AG04450 (cell line): Measurements from ENCODE around the gene GGCX. TPM values are rescaled to one million over a fixed set of nuclear protein-coding genes. Genes with fewer than 3 reads are reported as not detected.

Source experiments
- CTCF ChIA-PET: fragments of 300-600, 350-600 bp; formaldehyde crosslinking; extraction: SDS; loops from one replicate; lab custom pipeline; 2022; ENCODE audit warnings: antibody characterized with exemption, inconsistent platforms; lab: Charles Lee
- POLR2A ChIA-PET: fragments of 350-600 bp; formaldehyde crosslinking; extraction: SDS; loops from one replicate; lab custom pipeline; 2021; ENCODE audit warnings: antibody characterized with exemption, inconsistent platforms; lab: Yijun Ruan, JAX
- DNase-seq: peaks from one replicate; pipeline ENCODE4 v3.0.0-alpha.2; 2011; ENCODE audit warnings: low read depth, low spot score
- H3K27ac ChIP-seq: one replicate; pipeline ENCODE4 v1.5.1; 2012; ENCODE audit warnings: low read depth, low read length, control low read depth
- H3K27me3 ChIP-seq: one replicate; pipeline ENCODE4 v1.6.0; 2012; ENCODE audit warnings: low read length; ENCODE audit not compliant: control insufficient read depth, insufficient read depth
- H3K4me3 ChIP-seq: 2 replicates; pipeline ENCODE4 v1.5.1; 2011; ENCODE audit warnings: mild to moderate bottlenecking, low read depth, low read length, control low read depth
- H3K9me3 ChIP-seq: 2 replicates; pipeline ENCODE4 v1.5.1; 2012; ENCODE audit warnings: low read length; ENCODE audit not compliant: control insufficient read depth, insufficient read depth
- polyA plus RNA-seq: library from polyadenylated mRNA; depleted of rRNA; stranded (reverse); fragments of >200 nt; gene quantifications from 2 replicates; pipeline ENCODE4 v1.2.3, GENCODE V29; 2011
- TF ChIP-seq, protein P1 (sequence below): IDR thresholded peaks from 2 replicates; pipeline ENCODE4 v1.5.1; 2011; ENCODE audit warnings: low read depth, low read length, control low read depth, inconsistent platforms

GGCX gene
- polyA plus RNA-seq, 1 experiment: 44.0 TPM

DNA sequence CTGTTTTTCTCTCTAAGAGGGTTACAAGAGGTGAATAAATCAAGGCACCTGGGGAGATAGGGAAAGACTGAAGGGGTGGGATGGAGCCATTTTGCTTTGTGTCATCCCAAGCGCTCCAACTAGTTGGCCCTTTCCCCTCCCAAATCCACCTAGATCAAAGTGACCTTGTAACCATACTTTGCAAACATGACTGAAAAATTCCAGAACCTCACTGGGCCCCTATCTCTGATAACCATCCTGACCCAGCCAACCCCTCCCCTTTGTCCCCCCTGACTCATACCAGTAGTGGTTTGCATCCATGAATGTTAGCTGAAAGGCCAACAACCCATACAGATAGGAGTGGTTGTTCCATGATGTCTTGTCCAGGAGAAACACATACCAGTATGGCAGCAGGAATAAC lies 3.1 kb downstream of the GGCX start:
- H3K27me3 ChIP-seq: no peaks in the 10 kb centered on the region
- CTCF ChIA-PET: no interaction called here
- DNase-seq: no peak
- no peak overlapping the region for H3K27ac ChIP-seq
- POLR2A ChIA-PET: interaction anchor here (1.6 kb wide), 1 partner anchor 20 kb away, joined by 4 read pairs; the partner anchor contains the start of gene MAT2A
- H3K9me3 ChIP-seq: no peaks in the 10 kb centered on the region; the same call in 1 of the 2 replicates
- H3K4me3 ChIP-seq: no peak overlapping the region
- TF ChIP-seq, protein P1, sequence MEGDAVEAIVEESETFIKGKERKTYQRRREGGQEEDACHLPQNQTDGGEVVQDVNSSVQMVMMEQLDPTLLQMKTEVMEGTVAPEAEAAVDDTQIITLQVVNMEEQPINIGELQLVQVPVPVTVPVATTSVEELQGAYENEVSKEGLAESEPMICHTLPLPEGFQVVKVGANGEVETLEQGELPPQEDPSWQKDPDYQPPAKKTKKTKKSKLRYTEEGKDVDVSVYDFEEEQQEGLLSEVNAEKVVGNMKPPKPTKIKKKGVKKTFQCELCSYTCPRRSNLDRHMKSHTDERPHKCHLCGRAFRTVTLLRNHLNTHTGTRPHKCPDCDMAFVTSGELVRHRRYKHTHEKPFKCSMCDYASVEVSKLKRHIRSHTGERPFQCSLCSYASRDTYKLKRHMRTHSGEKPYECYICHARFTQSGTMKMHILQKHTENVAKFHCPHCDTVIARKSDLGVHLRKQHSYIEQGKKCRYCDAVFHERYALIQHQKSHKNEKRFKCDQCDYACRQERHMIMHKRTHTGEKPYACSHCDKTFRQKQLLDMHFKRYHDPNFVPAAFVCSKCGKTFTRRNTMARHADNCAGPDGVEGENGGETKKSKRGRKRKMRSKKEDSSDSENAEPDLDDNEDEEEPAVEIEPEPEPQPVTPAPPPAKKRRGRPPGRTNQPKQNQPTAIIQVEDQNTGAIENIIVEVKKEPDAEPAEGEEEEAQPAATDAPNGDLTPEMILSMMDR: no peak

DNA sequence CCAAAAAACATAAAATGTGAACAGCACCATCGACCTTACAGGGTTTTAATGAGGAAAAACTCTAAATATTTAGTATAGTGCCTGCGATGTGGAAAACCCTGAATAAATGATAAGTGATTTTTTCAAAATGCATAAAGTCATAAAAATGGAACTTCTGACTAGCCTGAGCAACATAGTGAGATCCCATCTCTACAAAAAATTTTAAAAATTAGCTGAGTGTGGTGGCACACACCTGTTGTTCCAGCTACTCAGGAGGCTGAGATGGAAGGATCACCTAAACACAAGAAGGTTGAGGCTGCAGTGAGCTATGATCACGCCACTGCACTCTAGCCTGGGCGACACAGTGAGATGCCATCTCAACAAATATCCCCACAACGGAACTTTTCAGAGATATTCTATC lies 4.2 kb downstream of the GGCX start:
- POLR2A ChIA-PET: interaction anchor here (1.3 to 1.6 kb wide), 3 partner anchors 11 to 18 kb away, joined by 3 to 6 read pairs (median 4); partner anchors contain the start of gene MAT2A
- TF ChIP-seq, protein P1: no peak
- Histone ChIP-seq H3K4me3 (no peak overlapping the region), H3K27me3 (no peaks in the 10 kb centered on the region), H3K9me3 (no peaks in the 10 kb centered on the region), H3K27ac (no peak overlapping the region)
- DNase-seq: no peak
- CTCF ChIA-PET: interaction anchor here (1.1 to 1.4 kb wide), 2 partner anchors 136 to 202 kb away, joined by 3 to 4 read pairs; partner anchors contain the start of genes ELMOD3 and RETSAT

DNA sequence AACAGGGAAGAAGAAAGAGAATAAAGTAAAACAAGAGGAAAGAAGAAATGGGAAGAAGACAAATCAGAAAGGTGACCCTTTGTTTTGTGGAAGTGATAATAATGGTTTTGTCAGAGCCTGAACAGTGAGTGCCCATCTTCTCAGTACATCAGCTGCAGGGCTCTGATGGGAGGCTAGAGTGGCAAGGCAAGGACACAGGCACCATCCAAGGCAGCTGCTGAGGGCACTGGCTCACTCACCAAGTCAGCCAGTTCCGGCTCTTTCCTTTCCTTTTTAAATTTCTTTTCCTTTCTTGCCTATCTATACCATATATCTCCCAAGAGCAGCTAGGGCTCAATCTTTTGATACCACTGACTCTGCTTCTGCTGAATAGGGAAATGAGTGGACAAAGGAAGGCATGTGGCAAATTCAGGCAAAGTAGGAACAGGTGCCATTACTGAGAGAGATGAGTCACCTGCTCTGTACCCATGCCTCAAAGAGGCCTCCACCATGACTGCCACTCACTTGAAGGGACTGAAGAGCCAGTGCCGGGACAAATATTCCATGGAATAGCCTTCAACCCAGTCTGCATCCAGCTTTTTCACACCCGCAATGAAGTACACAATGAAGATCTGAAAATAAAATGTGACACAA lies 6.2 kb downstream of the GGCX start:
- TF ChIP-seq, protein P1: no peak
- ChIA-PET CTCF (interaction anchor here (1.4 kb wide), 1 partner anchor 202 kb away, joined by 3 read pairs; no protein-coding TSS in a partner anchor), POLR2A (no interaction called here)
- Histone ChIP-seq H3K27ac (no peak overlapping the region), H3K9me3 (no peaks in the 10 kb centered on the region), H3K4me3 (no peak overlapping the region), H3K27me3 (no peaks in the 10 kb centered on the region)
- no peak for DNase-seq

DNA sequence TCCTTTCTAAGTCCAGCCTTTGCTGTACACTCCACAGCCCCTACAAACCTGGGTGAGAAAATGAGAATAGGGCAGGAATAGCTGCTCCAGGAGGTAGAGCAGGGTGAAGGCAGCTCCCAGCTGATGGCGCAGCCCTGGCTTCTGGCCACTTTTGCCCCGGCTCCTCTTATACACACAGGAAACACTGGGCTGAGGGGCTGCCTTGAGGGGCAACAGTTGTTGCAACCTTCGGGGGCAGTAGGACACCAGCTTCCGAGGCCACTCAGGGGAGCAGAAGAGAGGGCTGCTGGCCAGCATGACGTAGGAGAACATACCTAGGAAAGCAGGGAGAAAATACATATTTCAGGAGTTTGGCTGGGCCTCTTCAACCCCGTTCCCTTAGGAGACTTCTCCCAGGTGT lies 8.1 kb downstream of the GGCX start:
- no peak overlapping the region for H3K4me3 ChIP-seq
- TF ChIP-seq, protein P1: no peak
- no peaks in the 10 kb centered on the region for H3K9me3 ChIP-seq
- no peaks in the 10 kb centered on the region for H3K27me3 ChIP-seq
- no peak overlapping the region for H3K27ac ChIP-seq
- POLR2A ChIA-PET: interaction anchor here (0.7 kb wide), 1 partner anchor 115 kb away, joined by 3 read pairs; no protein-coding TSS in a partner anchor
- DNase-seq: no peak
- CTCF ChIA-PET: interaction anchor here (1.1 to 6.6 kb wide), 4 partner anchors 13 to 132 kb away, joined by 3 to 124 read pairs (median 28); partner anchors contain the start of genes MAT2A and SH2D6
